ENCODE measurements around the gene TYR.
"Not testable (repeated sequence)": the region's sequence is repeated elsewhere in the genome, so short reads cannot be mapped to it uniquely, and the experiment has no call there.

TYR gene

GRCh38 chr11:89273220-89273619 lies 95.5 kb downstream of the TYR start:
- DNase-seq: not testable (repeated sequence)

DNA sequence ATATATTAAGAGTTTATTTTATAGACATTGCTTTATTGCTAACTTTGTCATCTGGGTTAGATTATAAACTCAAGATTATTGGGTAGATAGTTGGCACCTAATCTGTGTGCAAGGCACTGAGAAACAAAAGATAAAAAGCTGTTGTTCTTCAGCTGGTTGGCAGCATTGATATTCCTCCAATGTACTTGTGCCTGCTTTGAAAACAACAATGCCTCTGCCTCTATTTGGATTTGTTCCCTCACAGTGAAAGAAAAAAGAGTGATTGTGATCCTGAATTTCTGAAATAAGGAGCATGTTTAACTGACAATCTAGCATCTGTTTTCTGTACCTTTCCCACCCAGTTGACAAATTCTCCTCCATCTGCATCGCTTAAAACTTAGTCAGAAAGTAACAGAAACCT lies 98.3 kb downstream of the TYR start:
- DNase-seq: no peak

GRCh38 chr11:89279176-89279575 lies 101.5 kb downstream of the TYR start:
- no peak for DNase-seq

DNA sequence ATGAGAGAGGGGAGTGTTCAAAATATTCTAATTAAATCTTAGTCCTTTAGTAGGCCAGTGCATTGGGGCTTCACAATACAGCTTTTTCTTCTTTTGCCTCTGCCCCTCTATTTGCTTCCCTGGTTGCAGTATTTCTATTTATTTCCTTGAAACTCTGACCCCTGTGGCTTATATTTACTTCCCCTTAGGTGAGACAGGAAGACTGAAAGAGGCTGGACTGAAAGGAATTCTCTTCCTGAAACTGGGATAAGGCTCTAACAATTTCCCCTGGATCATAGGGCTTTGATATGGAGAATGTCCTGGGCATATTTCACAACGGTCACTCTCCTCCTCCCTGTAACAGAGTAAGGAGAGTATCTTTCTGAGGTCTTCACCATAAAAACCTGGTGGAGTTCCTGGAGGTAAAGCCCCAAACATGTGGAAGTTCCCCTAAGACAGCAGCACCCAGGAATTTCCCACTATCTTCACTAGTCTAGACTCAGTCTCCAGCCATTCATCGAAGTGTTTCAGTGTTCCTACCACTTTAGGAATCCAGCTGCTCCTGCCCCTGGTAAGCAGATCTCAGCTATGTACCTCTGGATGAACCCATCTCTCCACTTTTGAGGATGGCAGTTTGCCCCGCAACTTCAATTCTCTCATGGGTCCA lies 103.5 kb downstream of the TYR start:
- not testable (repeated sequence) for DNase-seq

- not testable (repeated sequence) for DNase-seq
These were observed 108.9 kb downstream of the TYR start for GRCh38 chr11:89286601-89287000.

GRCh38 chr11:89288004-89288403 lies 110.3 kb downstream of the TYR start:
- not testable (repeated sequence) for DNase-seq

DNA sequence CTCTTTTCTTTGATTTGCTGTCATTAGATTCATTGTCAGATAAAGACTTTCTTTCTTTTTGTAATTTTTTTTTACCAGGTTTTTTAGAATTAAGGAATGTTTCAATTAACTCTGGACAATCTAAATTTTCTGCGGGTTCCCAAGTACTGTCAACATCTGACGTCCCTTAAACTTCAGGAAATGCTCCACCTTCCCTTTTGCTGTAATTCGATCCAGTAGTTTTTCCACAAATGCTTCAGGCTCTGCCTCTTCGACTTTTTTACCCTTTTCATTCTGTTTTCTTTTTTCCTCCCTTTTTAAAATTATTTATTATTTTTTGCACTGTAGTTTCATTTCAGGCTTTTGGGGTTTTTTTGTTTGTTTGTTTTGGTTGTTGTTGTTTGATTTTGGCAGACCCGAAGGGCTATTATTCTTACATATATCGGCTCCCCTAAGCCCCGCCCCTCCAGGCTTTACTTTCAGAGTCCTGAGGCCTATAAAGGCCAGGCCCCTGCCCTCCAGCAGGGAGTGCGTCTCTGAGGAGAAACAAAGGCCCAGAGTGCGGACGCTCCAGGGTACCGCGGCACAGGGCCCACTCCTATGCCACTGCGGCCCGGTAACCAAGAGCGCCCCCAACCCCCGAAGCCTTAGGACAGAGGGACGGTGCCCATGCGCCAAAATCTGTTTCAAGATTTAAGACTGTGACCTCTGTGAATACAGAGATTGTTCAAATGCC lies 116.4 kb downstream of the TYR start:
- DNase-seq: no peak

DNA sequence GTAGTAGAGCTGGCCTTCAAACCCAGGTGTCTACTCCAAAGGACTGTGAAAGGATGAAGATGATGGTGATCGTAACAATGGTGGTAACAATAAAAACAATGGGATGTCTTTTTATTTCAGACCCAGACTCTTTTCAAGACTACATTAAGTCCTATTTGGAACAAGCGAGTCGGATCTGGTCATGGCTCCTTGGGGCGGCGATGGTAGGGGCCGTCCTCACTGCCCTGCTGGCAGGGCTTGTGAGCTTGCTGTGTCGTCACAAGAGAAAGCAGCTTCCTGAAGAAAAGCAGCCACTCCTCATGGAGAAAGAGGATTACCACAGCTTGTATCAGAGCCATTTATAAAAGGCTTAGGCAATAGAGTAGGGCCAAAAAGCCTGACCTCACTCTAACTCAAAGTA lies 117.3 kb downstream of the TYR start:
- not testable (repeated sequence) for DNase-seq

GRCh38 chr11:89303029-89303428 lies 125.4 kb downstream of the TYR start:
- DNase-seq: not testable (repeated sequence)

- not testable (repeated sequence) for DNase-seq
These were observed 130.6 kb downstream of the TYR start for GRCh38 chr11:89308272-89308671.

DNA sequence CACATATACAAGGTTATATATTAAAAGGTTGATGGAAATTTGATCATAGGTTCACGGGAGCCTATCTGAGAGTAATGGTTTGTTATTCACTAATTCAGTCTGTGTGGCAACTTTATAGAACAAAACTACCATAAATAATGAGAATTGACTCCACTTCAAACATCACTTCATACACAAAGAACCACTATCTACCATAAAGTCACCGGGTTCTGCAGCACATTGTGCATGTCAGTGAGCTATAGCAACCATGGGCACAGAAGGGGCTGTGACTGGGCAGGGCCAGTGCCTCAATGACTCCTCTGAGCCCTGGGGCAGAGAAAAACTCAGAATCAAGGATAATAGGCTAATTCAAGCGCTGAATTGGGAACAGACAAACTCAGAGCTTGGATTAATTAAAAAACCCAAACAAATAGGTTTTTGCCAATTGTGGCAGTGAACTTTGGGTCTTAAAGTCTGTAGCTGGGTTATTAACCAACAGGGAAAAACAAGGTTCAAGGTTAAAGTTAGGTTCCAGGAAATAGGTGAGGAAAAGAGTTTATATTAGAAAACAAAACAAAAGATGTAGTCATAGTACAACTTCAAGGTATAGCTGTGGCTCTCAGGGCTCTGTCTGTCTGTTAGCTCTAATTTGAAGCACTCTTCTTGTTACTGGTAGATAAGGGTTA lies 131.8 kb downstream of the TYR start:
- not testable (repeated sequence) for DNase-seq

GRCh38 chr11:89310607-89311006 lies 132.9 kb downstream of the TYR start:
- DNase-seq: not testable (repeated sequence)

DNA sequence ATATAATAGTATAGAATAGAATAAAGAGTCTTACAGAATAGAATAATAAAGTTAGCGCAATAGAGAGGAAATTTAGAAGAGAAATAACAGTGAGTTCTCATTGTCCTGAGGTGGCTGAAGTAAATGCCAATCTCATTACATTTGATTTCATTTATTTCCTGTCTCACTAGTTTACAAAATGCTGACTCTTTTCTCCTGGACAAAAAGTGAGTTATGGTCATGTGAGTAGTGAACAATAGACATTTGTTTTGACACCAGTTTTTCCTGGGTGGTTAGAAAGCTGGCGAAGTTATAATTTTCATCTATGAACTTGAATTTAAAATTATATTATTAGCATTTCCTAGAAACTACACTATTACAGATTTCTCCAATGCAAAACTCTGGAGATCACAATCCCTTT lies 143.7 kb downstream of the TYR start:
- no peak for DNase-seq

- no peak for DNase-seq
These were observed 150.2 kb downstream of the TYR start for GRCh38 chr11:89327885-89328284.

- not testable (repeated sequence) for DNase-seq
These were observed 154.3 kb downstream of the TYR start for GRCh38 chr11:89331940-89332339.

DNA sequence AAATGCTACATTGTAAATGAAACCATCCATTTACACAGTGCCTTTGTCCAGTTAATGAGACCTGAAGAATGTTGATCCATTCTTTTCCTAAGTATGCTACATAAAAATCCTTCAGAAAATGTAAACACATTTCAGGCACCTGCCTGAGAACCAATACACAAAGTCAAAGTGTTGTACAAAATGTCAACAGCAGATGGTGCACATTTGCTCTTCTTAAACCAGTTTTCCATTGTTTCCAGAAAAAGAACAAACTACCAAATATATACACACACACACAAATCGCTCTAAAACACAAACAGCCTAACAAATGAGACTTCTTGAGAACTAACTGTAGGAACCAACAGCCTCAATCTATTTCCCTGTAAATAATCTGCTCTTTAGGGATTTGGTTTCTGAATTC lies 156.0 kb downstream of the TYR start:
- DNase-seq: not testable (repeated sequence)

- not testable (repeated sequence) for DNase-seq
These were observed 159.5 kb downstream of the TYR start for GRCh38 chr11:89337100-89337650.

DNA sequence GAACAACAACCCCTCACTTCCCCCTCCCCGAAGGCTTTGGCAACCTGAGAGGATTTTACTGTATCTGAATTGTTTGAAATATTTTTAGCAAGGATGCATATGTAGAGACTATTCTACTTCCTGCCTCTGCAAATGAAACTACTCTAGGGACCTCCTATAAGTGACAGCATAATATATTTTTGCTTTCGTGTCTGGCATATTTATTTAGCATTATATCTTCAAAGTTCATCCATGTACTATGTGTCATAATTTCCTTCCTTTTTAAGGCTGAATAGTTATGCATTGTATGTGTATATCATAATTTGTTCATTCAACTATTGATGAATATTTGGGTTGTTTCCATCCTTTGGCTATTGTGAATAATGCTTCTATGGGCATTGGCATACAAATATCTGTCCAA lies 160.4 kb downstream of the TYR start:
- not testable (repeated sequence) for DNase-seq

DNA sequence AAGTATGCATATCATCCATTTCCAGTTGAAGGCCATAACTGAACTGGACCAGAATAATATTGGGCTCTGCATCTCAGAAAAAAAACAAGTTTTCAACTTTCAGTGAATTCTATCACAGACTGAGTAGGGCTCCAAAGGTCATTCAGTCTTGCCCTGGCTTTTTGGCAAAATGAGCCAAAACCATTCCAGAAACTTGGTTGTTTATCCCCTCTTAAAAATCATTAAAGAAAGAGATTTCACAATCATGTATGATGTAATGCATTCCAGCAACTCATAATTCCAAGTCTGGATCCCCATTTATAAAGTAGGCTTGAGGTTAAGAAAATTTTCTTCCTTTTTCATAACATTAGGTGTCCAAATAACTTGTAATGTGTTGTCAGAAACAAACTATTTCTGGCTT lies 162.8 kb downstream of the TYR start:
- not testable (repeated sequence) for DNase-seq

- DNase-seq: not testable (repeated sequence)
These were observed 165.4 kb downstream of the TYR start for GRCh38 chr11:89342880-89343572.
